ENCODE measurements around the gene EIF2AK3.
A peak's percentile ranks its signal among the peaks of the same experiment; 100 is the strongest.

The EIF2AK3 gene

GRCh38 chr2:88596141-88596830 is 31.0 kb downstream of the EIF2AK3 start:
- no peaks in the 10 kb centered on the region for H3K9me2 ChIP-seq (ENCODE audit: low read depth, low read length)
- H3K4me3 ChIP-seq (ENCODE audit: low read depth, low read length, poor library complexity, severe bottlenecking) = no peak overlapping the region
- TF ChIP-seq CTCF (IDR thresholded peaks at IDR 0.05; ENCODE audit: low read length) (no peak), EZH2 (IDR thresholded peaks at IDR 0.05; ENCODE audit: borderline replicate concordance, low read length) (no peak)
- peaks cover 28% of the 10 kb centered on the region for H3K79me2 ChIP-seq (ENCODE audit: insufficient read depth, low read length)
- H4K20me1 ChIP-seq (ENCODE audit: insufficient read depth, low read length) = no peaks in the 10 kb centered on the region
- no peak overlapping the region for H2AFZ ChIP-seq (ENCODE audit: low read length)
- no peak overlapping the region for H3K27ac ChIP-seq (ENCODE audit: low read depth, low read length, poor library complexity, severe bottlenecking)
- H3K36me3 ChIP-seq (ENCODE audit: insufficient read depth, low read length) = peaks cover 28% of the 10 kb centered on the region; the same call in 1 of the 2 replicates
- no peak overlapping the region for H3K4me2 ChIP-seq (ENCODE audit: low read length)
- H3K9me3 ChIP-seq (ENCODE audit: low read length) = no peaks in the 10 kb centered on the region
- H3F3A ChIP-seq (ENCODE audit: insufficient read depth, low read length) = peaks cover 5% of the 10 kb centered on the region; the same call in 1 of the 2 replicates
- no peak overlapping the region for H3K9ac ChIP-seq (ENCODE audit: low read length)
- H3K27me3 ChIP-seq (ENCODE audit: insufficient read depth, low read length) = no peaks in the 10 kb centered on the region
- H3K4me1 ChIP-seq (ENCODE audit: insufficient read depth, low read length, severe bottlenecking) = peaks cover 30% of the 10 kb centered on the region

- Histone ChIP-seq H3K36me3 (ENCODE audit: insufficient read depth, low read length) (peaks cover 56% of the 10 kb centered on the region), H3K4me3 (ENCODE audit: low read depth, low read length, poor library complexity, severe bottlenecking) (no peak overlapping the region), H3K79me2 (ENCODE audit: insufficient read depth, low read length) (no peaks in the 10 kb centered on the region), H3F3A (ENCODE audit: insufficient read depth, low read length) (peaks cover 5% of the 10 kb centered on the region; the same call in 1 of the 2 replicates), H3K27me3 (ENCODE audit: insufficient read depth, low read length) (no peaks in the 10 kb centered on the region), H4K20me1 (ENCODE audit: insufficient read depth, low read length) (no peaks in the 10 kb centered on the region), H3K27ac (ENCODE audit: low read depth, low read length, poor library complexity, severe bottlenecking) (peak overlapping the region; percentile 35), H3K4me1 (ENCODE audit: insufficient read depth, low read length, severe bottlenecking) (no peaks in the 10 kb centered on the region), H3K9ac (ENCODE audit: low read length) (no peak overlapping the region), H3K9me2 (ENCODE audit: low read depth, low read length) (no peaks in the 10 kb centered on the region), H2AFZ (ENCODE audit: low read length) (no peak overlapping the region), H3K9me3 (ENCODE audit: low read length) (no peaks in the 10 kb centered on the region), H3K4me2 (ENCODE audit: low read length) (no peak overlapping the region)
- no peak for TF ChIP-seq CTCF (IDR thresholded peaks at IDR 0.05; ENCODE audit: low read length)
- TF ChIP-seq EZH2 (IDR thresholded peaks at IDR 0.05; ENCODE audit: borderline replicate concordance, low read length) = no peak
Observed at GRCh38 chr2:88591698-88592097, 35.6 kb downstream of the EIF2AK3 start.

GRCh38 chr2:88590998-88591613 is 36.2 kb downstream of the EIF2AK3 start:
- peak; percentile 90 for TF ChIP-seq CTCF (IDR thresholded peaks at IDR 0.05; ENCODE audit: low read length)
- no peak for TF ChIP-seq EZH2 (IDR thresholded peaks at IDR 0.05; ENCODE audit: borderline replicate concordance, low read length)
- Histone ChIP-seq H3K4me1 (ENCODE audit: insufficient read depth, low read length, severe bottlenecking) (no peaks in the 10 kb centered on the region), H3K79me2 (ENCODE audit: insufficient read depth, low read length) (no peaks in the 10 kb centered on the region), H3F3A (ENCODE audit: insufficient read depth, low read length) (peaks cover 5% of the 10 kb centered on the region; the same call in 1 of the 2 replicates), H3K9me3 (ENCODE audit: low read length) (no peaks in the 10 kb centered on the region), H4K20me1 (ENCODE audit: insufficient read depth, low read length) (no peaks in the 10 kb centered on the region), H2AFZ (ENCODE audit: low read length) (no peak overlapping the region), H3K27me3 (ENCODE audit: insufficient read depth, low read length) (no peaks in the 10 kb centered on the region), H3K4me3 (ENCODE audit: low read depth, low read length, poor library complexity, severe bottlenecking) (no peak overlapping the region), H3K9me2 (ENCODE audit: low read depth, low read length) (no peaks in the 10 kb centered on the region), H3K4me2 (ENCODE audit: low read length) (no peak overlapping the region), H3K9ac (ENCODE audit: low read length) (no peak overlapping the region), H3K27ac (ENCODE audit: low read depth, low read length, poor library complexity, severe bottlenecking) (peak overlapping the region; percentile 35), H3K36me3 (ENCODE audit: insufficient read depth, low read length) (peaks cover 59% of the 10 kb centered on the region)

Measured in OCI-LY1 (cell line).